Measurements from ENCODE around the gene RASA2.
A peak's percentile ranks its signal among the peaks of the same experiment; 100 is the strongest.

- no peak for TF ChIP-seq EP300 (conservative IDR thresholded peaks at IDR 0.05; ENCODE audit: poor library complexity, severe bottlenecking)
- TF ChIP-seq, protein P1, sequence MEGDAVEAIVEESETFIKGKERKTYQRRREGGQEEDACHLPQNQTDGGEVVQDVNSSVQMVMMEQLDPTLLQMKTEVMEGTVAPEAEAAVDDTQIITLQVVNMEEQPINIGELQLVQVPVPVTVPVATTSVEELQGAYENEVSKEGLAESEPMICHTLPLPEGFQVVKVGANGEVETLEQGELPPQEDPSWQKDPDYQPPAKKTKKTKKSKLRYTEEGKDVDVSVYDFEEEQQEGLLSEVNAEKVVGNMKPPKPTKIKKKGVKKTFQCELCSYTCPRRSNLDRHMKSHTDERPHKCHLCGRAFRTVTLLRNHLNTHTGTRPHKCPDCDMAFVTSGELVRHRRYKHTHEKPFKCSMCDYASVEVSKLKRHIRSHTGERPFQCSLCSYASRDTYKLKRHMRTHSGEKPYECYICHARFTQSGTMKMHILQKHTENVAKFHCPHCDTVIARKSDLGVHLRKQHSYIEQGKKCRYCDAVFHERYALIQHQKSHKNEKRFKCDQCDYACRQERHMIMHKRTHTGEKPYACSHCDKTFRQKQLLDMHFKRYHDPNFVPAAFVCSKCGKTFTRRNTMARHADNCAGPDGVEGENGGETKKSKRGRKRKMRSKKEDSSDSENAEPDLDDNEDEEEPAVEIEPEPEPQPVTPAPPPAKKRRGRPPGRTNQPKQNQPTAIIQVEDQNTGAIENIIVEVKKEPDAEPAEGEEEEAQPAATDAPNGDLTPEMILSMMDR (IDR thresholded peaks at IDR 0.05; ENCODE audit: poor library complexity, severe bottlenecking) = peak; percentile 7
- TF ChIP-seq TAF1 (IDR thresholded peaks at IDR 0.05; ENCODE audit: low read depth) = no peak
- no peak for TF ChIP-seq RAD21 (conservative IDR thresholded peaks at IDR 0.05)
- TF ChIP-seq EZH2 (IDR thresholded peaks at IDR 0.05; ENCODE audit: borderline replicate concordance, insufficient read depth, low read length, poor library complexity, severe bottlenecking) = no peak
These were observed 56.2 kb downstream of the RASA2 start for GRCh38 chr3:141542989-141543388.
